Smooth muscle cell of the brain vasculature (primary cell): Measurements from ENCODE around the gene SH2D7.

Source experiments
- DNase-seq: peaks from one replicate; pipeline ENCODE4 v3.0.0-alpha.2; 2012; ENCODE audit warnings: low read depth, low spot score

The SH2D7 gene

DNA sequence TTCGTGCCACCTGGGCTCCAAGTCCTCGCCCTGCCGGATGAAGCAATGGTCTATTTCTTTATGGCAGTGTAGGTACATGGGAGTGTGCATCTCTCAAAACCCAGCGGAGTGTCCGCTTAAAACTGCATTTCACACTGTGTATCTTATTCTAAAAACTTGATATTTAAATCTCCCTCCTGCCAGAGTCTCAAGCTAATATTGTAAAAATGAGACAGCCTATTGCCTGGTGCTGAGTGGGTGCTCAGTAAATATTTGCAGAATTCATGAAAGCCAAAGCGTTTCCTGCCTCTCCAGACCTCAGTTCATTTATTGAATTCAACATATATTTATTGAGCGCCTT lies 14.5 kb upstream of the SH2D7 start:
- DNase-seq = no peak

DNA sequence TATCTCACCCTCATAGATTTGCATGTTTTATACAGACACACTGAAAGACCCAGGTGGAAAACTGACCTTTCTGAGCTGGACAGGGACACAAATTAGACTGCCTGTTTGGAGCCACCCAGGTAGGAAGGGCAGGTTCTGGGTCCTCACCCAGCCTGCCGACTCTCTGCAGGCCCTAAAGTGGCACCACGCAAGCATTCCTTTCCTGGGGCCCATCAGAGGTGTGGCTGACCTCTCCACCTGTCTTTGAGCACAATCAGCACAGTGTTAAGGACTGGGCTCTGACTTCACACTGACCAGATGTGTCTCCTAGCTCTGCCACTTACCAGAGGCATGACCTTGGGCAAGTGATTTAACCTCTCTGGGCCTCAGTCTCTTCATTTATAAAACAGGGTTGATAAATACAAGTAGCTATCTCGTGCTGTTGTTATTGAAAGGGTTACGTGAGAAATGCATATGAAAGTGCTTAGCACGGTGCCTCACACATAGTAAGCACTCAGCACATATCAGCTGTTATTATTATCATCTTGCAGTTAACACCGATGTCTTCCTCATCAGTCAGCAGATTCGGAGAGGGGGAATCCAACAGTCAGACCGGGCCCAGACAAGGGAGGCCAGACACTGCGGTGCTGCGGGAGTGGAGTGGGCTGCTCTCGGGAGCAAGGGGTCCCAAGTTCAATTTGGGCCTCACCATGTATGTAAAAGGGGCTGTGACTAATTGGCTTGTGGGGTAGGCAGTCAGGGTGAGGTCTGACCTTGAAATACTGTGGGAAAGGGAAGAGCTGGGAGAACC lies 12.9 kb upstream of the SH2D7 start:
- DNase-seq = no peak

DNA sequence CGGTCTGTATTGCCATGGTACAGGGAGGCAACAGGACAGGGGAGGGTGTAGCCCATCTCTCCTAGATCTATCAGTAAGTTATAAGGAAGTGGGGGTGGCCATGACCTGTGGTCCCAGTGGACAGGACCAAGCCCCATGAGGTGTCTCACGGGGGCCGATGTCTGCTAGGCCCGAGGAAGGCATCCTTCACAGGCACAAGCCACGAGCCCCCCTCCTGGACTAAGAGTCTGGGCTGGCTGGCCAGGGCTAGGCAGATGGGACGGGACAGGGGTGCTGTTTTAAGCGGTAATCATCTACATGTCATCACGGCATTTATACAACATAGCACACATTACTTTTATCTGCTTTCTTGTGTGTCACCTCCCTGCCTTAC lies 12.3 kb upstream of the SH2D7 start:
- DNase-seq = no peak

DNA sequence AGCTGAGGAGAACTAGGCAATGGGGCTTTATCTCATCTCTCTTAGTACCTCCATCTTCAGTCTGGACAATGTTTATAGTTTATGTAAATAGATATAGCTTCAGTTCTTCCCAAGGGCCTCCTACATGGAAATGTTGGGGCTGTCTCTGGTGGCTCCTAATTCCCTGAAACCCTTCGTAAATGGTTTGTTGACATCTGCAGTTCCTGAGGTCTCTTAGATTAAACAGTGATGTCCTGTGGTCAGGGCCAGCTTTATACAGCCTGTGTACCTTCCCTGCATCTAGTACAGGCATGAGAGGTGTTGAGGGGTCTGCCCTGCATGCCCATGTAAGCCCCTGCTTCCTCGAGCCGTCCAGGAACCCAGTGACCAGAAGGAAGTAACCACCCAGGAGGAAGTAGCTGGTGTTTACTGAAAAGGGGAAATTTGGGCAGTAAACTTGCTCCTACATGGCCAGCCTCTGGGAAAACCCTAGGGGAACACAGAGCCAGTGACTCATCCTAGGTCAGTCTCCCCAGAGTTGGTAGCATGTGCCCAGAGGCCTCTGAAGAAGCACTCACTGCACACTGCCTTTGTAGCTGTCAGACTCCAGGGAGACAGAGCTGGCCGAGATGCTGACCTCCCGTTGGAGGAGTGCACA lies 10.1 kb upstream of the SH2D7 start:
- no peak for DNase-seq

DNA sequence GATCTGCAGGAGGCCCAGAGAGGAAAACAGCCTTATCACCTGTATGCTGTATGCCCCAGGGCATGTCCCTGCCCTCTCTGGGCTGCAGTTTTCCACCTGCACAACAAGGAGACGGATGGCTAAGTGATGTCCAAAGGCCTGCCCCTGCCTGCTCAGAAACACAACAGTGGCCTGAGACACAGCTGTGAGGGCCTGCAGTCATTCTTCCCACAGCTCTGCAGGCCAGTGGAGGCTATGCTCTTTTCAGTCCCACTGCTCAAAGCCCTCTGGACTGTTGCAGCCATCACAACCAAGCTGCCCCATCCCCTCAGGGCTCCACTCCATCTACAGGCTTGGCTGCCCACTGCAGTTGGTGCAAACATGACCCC lies 9.6 kb upstream of the SH2D7 start:
- no peak for DNase-seq

DNA sequence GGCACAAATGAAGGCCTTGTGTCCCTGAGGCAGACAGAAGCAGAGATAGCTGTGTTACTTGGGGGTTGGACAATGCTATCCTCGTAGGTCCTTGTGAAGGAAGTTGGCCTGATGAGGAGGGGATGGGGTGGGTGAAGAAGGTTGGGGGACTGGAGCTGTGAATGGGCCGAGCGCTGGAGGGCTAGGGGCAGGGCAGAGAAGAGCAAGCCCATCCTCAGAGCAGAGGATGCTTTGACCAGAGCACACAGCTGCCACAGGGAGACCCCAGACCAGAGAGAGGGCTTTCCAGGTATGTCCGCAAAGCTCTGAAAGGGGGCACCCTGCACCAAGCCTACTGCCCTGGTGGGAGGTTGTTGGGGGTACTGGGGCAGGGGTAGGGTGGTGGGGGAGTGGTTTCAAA lies 9.2 kb upstream of the SH2D7 start:
- no peak for DNase-seq

DNA sequence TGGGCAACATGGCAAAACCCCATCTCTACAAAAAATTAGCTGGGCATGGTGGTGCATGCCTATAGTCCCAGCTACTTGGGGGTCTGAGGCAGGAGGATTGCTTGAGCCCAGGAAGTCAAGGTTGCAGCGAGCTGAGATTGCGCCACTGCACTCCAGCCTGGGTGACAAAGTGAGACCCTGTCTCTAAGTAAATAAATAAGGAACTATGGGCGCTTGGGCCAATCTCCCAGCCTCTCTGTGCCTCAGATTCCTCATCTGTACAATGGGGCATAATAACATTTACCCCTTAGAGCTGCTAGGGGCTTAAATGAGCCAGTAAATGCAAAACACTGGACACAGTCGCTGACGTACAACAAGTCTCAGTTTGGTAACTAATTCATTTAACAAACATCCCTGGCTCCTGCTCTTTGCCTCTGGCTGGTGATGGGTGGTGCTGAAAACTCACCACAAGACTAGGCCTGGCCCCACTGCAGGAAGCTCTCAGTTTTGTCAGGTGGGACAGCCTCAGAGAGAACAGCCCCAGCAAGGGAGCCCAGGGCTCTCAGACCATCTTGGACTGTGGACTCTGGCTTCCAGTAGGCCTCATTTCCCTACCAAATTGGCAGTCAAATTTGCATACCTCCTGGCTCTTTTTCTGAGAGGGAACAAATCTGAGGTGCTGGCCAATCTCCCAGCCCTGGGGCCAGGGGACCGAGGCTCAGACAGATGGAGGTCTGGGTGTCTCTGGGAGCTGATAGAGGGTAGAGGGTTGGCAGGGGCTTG lies 8.5 kb upstream of the SH2D7 start:
- DNase-seq = no peak

DNA sequence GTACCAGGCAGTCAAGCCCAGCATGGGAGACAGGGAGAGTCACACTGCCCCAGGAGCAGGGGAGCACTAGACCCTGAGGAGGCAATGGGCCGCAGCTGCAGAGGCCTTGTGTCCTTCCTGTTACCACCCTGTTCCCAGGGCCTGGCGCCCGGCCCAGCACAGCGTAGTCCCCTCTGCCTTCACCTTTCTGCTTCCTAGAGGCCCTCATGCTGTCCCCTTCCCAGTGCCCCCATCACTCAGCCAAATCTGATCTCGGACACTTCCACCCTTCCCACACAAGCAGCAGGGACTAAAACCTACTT lies 8.0 kb upstream of the SH2D7 start:
- no peak for DNase-seq

DNA sequence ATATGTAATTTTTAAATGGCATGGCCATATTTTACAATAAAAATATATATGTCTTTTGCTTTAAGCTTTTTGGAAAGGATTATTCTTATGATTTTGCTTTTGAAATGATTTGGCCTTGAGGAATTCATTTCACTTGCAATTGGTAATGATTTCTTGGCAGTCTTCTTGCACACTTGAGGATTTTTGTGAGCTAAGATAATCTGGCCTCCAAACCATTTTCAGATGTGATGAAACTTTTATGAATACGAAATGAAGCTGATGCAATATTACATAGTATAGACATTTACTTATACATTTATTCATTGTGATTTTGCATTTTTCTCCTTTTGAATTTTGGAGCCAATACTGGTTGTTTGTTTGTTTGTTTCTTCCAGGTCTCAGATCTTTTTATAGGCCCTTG lies 6.4 kb upstream of the SH2D7 start:
- DNase-seq = no peak

DNA sequence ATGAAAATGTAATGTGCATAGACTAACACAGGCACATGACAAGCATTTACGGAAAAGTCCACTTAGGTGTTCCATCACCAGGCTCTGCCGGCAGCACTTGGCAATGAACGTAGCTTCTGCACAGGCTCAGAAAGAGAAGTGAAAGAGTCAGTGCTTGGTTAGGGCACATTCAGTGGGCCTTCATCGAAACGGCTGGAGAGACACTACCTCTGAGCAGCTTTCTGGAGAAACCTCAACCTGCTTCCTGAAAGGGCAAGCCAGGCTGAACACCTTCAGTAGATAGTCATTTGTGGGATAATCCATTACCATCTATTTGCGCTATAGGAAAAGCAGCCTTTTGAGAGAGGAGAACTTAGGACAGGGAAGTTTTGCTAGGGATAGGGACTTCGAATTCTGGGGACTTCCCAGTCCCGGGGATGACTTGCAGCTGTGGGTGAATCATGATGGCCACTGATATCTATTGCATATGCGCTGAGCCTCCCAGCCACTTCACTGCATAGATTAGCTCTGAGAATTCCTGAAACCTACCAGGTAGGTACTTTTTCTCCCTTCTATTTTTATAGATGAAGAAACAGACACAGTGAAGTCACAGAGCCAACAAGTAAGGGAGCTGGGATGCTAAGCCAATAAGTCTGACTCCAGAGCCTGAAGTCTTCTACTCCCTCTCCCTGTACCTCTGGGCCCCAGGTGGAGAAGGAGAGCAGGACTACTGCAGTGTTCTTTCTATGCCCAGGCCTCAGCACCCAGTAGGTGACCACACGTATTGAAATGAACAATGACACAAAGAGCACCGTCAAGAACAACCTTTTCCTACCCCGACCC lies 4.2 kb upstream of the SH2D7 start:
- no peak for DNase-seq

DNA sequence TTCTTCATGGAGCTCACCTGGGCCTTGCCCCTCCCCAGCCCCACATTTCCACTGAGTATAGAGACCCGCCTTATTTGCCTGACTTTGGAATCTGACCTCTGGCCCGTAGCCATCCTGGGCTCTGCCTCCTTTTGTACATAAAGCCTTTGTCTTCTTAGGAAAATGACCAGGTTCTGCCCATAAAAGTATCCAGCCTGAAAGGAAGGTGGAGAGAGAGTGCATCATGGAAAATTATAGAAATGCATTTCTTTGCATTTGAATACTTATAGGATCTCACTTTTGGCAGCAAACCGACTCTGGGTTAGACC lies 3.6 kb upstream of the SH2D7 start:
- no peak for DNase-seq

DNA sequence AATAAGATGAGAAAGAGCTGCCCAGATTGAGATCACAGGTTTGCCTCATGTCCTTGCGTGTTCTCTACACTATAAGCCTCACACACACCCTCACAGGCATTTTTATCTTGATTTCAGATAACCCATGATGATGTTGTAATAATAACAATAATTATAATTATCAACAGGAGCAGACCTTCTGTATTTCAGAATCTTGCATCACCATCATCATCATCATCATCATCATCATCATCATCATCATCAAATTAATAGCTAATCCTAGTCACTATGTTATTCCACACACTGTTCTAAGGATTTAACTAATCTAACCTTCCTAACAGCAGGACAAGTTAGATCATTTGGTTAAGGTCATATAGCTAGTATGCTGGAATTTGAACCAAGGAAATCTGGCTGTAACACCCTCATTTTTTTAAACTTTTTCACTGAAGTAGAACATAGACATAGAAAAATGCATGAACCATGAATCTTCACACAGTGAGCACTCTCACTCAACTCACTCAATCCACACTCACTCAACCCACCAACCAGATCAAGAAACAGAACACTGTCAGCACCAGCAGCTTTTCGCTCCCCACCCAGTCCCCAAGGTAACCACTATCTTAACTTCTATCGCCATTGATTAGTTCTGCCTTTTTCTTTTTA lies 1.8 kb upstream of the SH2D7 start:
- no peak for DNase-seq

DNA sequence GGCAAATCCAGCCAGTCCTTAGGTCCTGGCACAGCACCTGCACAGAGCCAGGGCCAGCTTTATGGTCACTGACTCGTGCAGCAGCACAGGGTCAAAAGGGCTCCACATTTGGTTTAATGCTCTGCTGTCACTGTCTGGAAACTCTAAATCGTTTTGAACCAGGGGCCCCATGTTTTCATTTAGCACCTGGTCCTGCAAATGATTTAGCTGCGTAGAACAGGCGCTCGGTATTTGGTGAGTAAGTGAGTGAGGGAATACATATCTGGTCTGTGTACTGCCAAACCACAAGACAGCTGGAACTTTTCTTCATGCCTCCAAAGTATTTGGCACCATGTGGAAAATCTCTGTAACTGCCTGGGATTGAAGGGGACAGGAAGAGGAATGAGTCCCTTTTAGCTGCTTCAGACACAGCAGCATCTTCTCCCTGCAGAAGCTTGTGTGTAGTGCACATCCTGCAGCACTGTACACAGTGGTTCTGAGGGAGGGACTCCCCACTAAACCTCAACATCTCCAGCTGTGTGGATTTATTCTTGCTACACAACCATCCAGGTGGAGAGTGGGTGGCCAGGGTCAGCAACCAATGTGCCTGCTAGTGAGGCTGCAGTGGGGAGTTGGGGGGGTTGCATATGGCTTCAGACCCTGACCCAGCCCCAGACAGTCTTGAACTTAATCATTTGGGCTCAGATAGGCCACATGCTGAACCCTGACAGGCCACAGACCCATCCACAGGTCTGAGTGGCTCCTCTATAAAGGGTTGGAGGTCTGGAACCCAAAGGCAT lies 1.1 kb downstream of the SH2D7 start:
- DNase-seq = no peak

DNA sequence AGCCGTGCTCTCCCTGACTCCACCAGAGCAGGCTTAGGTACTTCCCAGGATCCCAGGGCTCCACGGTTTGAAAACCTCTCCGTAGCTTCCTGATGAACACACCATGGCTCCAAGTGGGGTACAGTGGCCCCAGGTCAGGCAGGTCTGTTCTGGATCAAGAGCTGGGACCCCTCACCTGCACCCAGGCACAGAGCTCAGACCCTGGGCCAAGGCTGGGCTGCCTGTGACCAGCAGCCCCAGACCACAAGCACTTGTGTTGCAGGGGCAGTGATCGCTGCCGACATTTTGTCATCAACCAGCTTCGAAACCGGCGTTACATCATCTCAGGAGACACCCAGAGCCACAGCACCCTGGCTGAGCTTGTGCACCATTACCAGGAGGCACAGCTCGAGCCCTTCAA lies 5.3 kb downstream of the SH2D7 start:
- DNase-seq = no peak

DNA sequence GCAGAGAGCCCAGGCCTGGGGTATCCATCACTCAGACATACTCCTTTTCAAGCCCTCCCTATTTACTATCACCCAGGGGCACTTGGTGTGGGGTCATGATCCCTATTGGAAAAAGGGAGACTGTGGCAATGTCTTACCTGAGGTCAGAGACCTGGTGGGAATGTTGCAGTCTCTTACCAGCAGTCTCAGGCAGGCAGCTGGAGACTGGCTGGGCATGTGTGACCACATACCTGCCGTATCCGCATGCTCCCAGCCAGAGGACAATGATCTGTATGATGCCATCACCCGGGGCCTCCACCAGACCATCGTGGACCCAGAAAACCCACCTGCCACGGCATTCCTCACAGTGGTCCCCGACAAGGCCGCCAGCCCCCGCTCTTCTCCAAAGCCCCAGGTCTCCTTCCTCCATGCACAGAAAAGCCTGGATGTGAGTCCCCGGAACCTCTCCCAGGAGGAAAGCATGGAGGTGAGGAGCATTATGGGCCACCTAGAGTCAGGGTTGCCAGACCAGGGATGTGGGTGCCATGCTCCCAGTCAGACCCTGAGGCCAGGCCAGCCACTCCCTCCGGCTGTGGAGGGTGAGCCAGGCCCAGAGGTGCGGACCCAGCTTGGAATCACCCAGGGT lies 5.9 kb downstream of the SH2D7 start:
- DNase-seq = no peak

DNA sequence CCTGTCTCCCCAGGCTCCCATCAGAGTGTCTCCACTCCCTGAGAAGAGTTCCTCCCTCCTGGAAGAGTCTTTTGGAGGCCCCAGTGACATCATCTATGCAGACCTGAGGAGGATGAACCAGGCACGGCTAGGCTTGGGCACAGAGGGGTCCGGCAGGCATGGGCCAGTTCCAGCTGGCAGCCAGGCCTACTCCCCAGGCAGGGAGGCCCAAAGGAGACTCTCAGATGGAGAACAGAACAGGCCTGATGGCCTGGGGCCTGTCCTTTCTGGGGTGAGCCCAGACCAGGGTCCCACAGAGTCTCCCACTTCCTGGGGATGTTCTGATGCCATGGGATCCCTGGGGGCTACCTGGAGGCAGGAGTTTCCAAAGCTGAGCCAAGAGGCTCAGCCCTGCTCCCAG lies 8.5 kb downstream of the SH2D7 start:
- no peak for DNase-seq

DNA sequence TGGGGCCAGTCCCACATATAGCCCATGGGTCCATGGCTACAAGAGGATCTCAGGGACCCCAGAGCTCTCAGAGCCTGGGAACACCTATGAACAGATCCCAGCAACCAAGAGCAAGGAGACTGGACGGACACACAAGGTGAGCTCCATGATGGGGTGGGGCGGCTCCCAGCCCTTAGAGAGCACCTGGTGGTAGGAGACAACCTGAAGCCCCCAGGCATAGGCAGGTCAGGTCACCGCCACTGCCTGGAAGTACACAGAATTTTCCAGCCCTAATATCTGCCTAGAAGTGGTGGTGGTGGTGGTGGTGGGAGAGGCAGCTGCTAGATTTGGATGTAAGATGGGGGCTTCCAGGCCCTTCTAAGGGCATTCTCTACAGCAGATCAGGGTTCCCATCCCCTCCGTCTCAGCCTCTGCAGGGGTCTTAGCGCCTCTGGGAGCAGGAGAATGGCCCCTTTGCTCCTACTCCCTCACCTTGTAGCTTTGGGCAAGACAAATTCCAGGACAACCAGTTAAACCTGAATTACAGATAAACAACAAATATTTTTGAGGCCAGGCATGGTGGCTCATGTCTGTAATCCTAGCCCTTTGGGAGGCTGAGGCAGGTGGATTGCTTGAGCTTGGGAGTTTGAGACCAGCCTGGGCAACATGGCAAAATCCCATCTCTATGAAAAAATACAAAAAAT lies 9.2 kb downstream of the SH2D7 start:
- no peak for DNase-seq

DNA sequence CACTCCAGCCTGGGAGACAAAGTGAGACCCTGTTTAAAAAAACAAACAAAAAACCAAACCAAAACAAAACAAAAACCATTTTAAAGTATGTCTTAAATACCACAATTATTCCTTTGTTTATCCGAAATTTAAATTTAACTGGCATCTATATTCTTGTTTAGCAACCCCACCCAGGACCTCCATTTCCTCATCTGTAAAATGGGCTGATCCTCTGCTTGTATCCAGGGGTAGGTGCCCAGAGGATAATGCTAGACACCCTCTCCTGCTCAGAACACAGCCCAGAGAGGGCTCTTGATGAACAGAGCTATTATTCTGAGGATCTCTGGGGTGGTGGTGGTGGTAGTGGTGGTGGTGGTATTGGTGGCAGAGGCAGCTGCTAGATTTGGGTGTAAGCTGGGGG lies 9.8 kb downstream of the SH2D7 start:
- no peak for DNase-seq

DNA sequence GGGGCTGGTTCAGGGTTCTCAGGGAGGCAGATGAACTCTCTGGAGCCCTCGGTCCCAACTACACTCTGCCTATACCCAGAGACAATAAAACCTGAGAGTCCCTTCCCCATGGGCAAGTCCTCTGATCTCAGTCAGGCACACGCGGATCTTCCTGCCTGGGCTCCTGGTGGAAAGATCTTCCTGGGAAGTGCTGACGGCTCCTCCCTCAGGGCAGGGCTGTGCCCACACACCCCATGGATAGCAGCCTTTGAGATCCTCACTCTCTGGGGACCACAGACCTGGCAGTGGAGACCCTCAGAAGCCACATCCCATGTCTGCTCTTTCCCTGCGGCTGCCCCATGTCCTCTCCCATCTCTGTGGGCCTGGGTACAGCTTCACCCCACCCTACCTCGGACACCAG lies 10.4 kb downstream of the SH2D7 start:
- no peak for DNase-seq

DNA sequence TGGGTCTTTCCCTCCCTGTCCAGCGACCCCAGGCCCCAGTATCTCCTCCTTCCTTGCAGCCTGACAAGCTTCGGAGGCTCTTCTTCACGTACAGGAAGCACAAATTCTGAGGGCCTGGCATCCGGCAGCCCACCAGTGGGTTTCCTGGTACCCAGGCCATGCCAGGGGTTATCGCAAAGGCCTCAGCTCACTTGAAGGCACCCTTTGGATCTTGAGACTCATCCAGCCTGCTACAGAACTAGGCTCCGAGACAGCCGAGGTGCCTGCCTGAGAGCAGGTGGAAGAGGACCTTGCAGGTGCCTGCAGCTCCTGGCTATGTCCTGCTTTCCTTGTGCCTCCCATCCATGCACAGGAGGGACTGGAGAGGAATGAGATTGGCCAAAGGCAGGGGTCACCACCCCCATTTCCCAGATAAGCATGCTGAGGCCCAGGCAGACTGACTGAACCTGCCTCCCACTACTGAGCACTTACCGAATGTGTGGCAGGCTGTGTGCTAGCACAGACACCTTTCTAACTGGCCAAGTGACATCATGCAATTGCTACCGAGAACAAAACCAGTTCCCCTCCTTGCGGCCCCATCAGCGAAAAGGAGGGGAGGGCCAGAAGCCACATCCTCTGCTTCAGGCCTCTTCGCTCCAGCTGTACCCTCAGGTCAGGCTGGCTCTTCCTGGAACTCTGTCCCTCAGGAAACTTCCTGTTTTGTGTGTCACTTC lies 11.2 kb downstream of the SH2D7 start:
- DNase-seq = no peak
